Head of caudate nucleus (tissue), 42 donors: ENCODE data around the gene CFP.

ENCODE experiments used
- DNase-seq, 42 donors: peaks; one replicate each; pipeline versions ENCODE4 v3.0.0 to v3.0.0-alpha.2; 2020 to 2021; ENCODE audit warnings: mixed read lengths in 7 of 42
- intact Hi-C: fragments of 100-400 bp; cut with DNase I; formaldehyde crosslinking; loops from one replicate; pipeline ENCODE4 v1.15.0; 2022

CFP gene

GRCh38 chrX:47581731-47582647 lies 47.7 kb downstream of the CFP start, which contains the start of gene TIMP1:
Gene TIMP1 (plus strand): TSS chrX:47582436. CDS start chrX:47583416, 980 bp downstream.
- DNase-seq, result peak; percentile 25 to 89 (median 66)
- intact Hi-C loops, result no loop called here

- DNase-seq, result peak in 1 of 42 donors; percentile 15
Measured at GRCh38 chrX:47579537-47579936, 50.2 kb downstream of the CFP start.

GRCh38 chrX:47578692-47579091 lies 51.0 kb downstream of the CFP start:
- intact Hi-C loops, result no loop called here
- DNase-seq, result peak in 1 of 42 donors; percentile 13

More at GRCh38 chrX:47579537-47579936, 50.2 kb downstream of the CFP start:
- intact Hi-C loops, result no loop called here

GRCh38 chrX:47577901-47578300 lies 51.8 kb downstream of the CFP start:
- peak in 1 of 42 donors; percentile 3 for DNase-seq
- intact Hi-C loops, result no loop called here

- intact Hi-C loops, result no loop called here
- DNase-seq, result peak in 2 of 42 donors; percentile 12 to 29
Measured at GRCh38 chrX:47577424-47577823, 52.3 kb downstream of the CFP start.

- peak in 1 of 42 donors; percentile 11 for DNase-seq
- intact Hi-C loops, result no loop called here
Measured at GRCh38 chrX:47576021-47576898, 53.5 kb downstream of the CFP start.

- peak in 2 of 42 donors; percentile 5 to 10 for DNase-seq
- intact Hi-C loops, result no loop called here
Measured at GRCh38 chrX:47574547-47575301, 55.0 kb downstream of the CFP start.

- intact Hi-C loops, result no loop called here
- DNase-seq, result peak in 2 of 42 donors; percentile 10 to 39
Measured at GRCh38 chrX:47574076-47574546, 55.6 kb downstream of the CFP start.

GRCh38 chrX:47573341-47574075 lies 56.2 kb downstream of the CFP start:
- DNase-seq, result peak in 2 of 42 donors; percentile 12 to 36
- intact Hi-C loops, result no loop called here
